NOMO-1 treated with dmso at 0.1 percent for 144 hours (cell line): ENCODE results near the gene PPCS.
"Not testable (repeated sequence)": the region's sequence is repeated elsewhere in the genome, so short reads cannot be mapped to it uniquely, and the experiment has no call there.

Experiments used
- DNase-seq: peaks from one replicate; lab custom pipeline; 2025; ENCODE audit not compliant: unreplicated experiment; lab: John Stamatoyannopoulos, UW

The PPCS gene

GRCh38 chr1:42450061-42450460 is 6.3 kb upstream of the PPCS start:
- no peak for DNase-seq

DNA sequence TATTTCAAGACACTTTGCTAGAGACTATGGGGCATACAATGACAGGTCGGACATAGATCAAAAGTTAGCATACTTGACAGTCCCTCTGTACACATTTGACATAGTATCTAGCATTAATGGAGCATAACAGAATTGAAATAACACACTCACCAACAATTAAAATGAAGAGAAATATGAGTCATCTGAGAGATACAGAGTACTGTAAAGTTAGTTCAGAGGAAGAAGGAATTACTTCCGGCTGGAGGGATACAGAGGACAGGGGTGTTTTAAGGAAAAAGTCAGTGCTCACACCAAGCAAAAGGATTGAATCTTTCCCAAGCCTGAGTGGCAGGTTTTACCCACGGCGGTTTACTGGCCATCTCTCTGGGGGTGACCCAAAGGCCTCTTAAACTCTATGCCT is 3.0 kb upstream of the PPCS start:
- DNase-seq: no peak

- DNase-seq: no peak
Measured at GRCh38 chr1:42454403-42454802, 1.9 kb upstream of the PPCS start.

DNA sequence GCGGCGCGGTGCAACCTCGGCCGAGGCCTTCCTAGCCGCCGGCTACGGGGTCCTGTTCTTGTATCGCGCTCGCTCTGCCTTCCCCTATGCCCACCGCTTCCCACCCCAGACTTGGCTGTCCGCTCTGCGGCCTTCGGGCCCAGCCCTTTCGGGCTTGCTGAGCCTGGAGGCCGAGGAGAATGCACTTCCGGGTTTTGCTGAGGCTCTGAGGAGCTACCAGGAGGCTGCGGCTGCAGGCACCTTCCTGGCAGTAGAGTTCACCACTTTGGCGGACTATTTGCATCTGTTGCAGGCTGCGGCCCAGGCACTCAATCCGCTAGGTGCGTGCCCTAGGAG is 379 bp downstream of the PPCS start:
- peak; percentile 73 for DNase-seq

DNA sequence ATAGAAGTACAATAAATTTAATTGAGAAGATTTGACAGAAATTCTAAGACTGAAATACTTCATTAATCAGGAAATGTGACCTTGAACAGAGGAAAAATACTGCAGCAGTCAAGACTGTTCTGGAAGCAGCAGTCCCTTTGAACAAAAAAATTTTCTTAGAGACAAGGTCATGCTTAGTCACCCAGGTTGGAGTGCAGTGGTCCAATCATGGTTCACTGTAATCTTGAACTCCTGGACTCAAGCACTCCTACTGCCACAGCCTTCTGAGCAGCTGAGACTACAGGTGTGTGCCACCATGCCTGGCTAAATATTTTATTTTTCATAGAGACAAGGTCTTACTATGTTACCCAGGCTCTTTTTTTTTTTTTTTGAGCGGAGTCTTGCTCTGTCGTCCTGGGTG is 4.9 kb downstream of the PPCS start:
- no peak for DNase-seq

DNA sequence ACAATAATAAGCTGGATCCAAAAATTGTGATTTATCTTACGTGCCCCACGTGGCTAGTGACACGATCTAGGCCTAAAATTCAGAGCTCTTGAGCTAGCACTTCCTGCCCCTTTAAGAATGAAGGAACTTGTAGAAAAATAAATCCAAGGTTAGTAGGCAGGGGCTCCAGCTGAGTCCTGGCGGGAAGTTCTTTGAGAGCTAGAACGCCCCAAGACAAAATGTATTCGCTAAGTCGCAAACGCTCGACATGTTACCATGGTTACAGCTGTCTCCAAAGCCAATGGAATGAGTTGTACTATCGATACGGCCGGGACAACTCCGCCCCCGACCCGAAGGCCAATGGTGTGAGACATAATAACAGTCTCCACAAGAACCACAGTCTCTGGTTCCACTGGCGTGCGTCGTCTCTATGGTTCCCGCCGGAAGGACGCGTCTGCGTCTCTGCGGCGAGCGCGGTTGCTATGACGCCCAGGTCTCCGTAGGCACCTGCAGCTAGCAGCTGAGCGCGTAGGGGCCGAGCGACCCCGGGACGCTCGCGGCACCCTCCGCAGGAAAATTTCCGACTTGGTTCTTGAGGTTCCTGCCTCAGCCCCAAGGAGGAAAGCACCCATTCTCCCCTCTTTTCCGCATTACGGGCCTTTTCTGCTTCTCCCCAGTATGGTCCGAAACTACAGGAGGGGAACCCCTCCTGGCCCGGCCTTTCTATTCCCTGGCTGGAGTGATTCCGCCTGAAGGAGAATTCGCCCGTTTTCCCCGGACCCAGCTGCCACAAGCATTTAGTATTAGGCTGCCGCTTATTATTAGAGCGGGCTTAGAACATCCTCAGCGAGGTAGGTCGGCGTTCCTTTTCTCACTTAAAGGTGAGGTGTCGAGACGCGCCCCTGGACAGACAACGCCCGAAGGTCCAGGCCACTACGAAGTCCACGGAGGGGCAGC is 6.8 kb downstream of the PPCS start, which contains the start of gene CCDC30:
Gene CCDC30, plus strand, starts transcription at position 459 of the 936 bp plus-strand sequence. CDS start 17,266 bp downstream, outside the sequence.
- DNase-seq: peak; percentile 80

GRCh38 chr1:42463921-42464320 is 7.6 kb downstream of the PPCS start:
- DNase-seq: no peak

- DNase-seq: no peak
Measured at GRCh38 chr1:42466030-42466429, 9.7 kb downstream of the PPCS start.

- no peak for DNase-seq
Measured at GRCh38 chr1:42469727-42470126, 13.4 kb downstream of the PPCS start.

- no peak for DNase-seq
Measured at GRCh38 chr1:42476605-42477004, 20.3 kb downstream of the PPCS start.

DNA sequence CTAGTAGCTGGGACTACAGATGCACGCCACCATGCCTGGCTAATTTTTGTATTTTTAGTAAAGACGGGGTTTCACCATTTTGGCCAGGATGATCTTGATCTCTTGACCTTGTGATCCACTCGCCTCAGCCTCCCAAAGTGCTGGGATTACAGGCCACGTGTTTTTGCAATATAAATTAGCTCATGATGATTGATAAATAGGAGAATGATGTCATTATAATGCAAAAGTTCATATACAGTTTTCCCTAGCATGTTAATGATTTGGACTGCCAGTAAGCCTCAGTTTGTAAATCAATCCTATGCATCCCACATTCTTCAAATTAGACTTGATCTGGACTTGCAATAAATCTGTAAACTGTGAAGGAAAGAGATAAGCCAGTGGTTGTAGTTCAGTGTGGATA is 21.0 kb downstream of the PPCS start:
- DNase-seq: not testable (repeated sequence)

DNA sequence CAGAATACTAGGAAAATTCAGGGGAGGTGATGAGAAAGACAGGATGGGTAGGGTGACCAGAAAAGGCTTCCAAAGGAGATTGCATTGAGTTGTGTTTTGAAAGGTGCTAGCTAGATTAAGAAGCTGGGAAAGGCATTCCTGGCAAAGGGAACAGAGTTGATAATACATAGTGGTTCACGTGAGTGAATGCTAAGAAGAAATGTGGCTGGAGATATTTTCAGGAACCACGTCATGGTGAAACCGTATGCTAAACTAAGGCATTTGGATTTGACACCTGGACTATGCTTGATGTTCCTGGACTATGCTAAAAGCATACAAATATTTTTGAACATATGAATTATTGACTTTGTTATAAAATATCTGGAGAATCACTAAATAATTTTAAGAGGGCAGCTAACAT is 21.4 kb downstream of the PPCS start:
- DNase-seq: no peak

- DNase-seq: no peak
Measured at GRCh38 chr1:42479621-42480020, 23.3 kb downstream of the PPCS start.

DNA sequence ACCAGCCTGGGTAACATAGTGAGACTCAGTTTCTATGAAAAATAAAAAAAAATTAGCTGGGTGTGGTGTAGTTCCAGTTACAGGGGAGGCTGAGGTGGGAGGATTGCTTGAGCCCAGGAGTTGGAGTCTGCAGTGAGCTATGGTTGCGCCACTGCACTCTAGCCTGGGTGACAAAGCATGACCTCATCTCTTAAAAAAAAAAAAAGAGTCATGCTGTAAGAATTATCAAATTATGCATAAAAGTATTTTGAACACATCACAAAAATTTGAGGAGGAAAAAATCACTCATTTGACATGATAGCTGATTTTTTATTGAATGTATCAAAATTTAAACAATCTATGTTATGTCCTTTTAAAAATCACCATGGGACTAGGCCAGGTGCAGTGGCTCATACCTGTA is 24.6 kb downstream of the PPCS start:
- no peak for DNase-seq

DNA sequence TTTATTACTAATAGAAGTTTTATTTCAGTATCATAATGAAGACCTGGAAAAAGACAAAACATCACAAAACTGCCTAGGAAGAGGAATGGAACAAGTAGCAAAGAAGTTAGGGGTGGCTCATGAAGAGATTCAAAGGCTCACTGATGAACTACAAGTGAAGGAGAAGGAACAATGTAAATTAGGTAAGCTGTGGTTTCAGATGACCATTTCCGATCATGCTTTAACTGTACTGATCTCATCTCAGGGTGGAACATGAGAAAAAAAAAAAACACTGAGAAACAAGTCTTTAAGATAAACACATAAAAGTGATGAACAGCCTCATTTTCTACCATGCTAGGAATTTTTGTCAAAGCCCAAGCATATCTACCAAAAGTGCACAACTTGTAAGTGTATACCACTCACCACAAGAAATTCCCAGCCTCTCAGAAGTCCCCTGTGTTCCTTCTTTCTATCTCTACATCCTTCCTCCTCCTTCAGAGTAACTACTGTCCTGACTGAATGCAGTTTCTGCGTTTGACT is 26.4 kb downstream of the PPCS start:
- DNase-seq: no peak

- no peak for DNase-seq
Measured at GRCh38 chr1:42484382-42484781, 28.0 kb downstream of the PPCS start.

DNA sequence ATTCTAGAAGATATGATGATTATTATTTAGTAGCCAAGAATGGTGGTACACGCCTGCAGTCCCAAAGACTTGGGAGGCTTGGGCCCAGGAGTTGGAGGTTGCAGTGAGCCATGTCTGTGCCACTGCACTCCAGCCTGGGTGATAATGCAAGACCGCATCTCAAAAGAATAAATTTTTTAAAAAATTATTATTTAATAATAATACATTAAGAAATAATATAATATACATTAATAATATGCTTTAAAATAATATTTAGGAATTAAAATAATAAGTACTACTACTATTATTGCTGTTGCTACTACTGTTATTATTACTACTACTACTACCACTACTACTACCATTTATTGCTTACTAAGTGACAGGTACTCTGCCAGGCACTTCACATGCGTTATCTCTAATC is 33.9 kb downstream of the PPCS start:
- no peak for DNase-seq

GRCh38 chr1:42502031-42502430 is 45.7 kb downstream of the PPCS start:
- not testable (repeated sequence) for DNase-seq

DNA sequence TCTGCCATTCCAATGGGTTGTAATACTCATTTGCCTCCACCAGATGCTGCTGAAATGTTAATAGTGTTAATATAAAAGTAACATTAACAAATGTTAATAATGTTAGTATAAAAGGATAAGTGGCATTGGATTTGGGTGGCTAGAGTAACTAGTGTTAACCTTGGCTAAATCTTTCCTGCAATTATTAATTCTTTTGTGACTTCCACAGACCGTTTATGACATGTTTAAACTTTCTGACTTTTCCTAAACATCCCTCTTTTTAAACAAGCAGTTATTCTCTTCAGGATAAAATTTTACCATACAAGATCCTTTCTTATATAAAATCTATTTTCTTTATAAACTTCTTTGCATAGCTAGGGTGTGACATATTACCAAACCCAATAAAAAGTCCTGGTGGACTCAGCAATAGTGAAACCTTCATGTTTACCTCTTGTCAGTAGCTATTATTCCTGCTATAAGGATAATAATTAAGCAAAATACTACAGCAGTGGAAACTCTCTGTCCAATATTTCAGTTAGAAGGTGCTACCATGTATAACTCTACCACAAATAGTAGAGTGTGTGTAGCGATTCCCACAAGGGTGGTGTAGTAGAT is 48.3 kb downstream of the PPCS start:
- no peak for DNase-seq

GRCh38 chr1:42506576-42506975 is 50.2 kb downstream of the PPCS start:
- DNase-seq: no peak
